SU-DHL-6 (cell line): ENCODE data around the gene SYNJ2.

Source experiments
- H2AFZ ChIP-seq: fragments of 200-600 bp; sonication (generic); 2 replicates; pipeline ENCODE4 v1.6.1; 2014; ENCODE audit warnings: low read depth, mild to moderate bottlenecking, moderate library complexity, mixed read lengths, antibody characterized with exemption, low read length; ENCODE audit not compliant: severe bottlenecking
- H3F3A ChIP-seq: fragments of 200-600 bp; shearing (Covaris generic); 2 replicates; pipeline ENCODE4 v1.6.0; 2016; ENCODE audit warnings: antibody characterized with exemption, mild to moderate bottlenecking; ENCODE audit not compliant: insufficient read depth
- H3K27ac ChIP-seq: fragments of 200-600 bp; sonication (generic); 2 replicates; pipeline ENCODE4 v1.5.1; 2016; ENCODE audit warnings: low read depth, mild to moderate bottlenecking, low read length, moderate library complexity, mixed read lengths
- H3K27me3 ChIP-seq: fragments of 200-600 bp; sonication (generic), shearing (Covaris generic); 2 replicates; pipeline ENCODE4 v1.6.0; 2014; ENCODE audit warnings: mild to moderate bottlenecking, low read length
- H3K36me3 ChIP-seq: fragments of 200-600 bp; sonication (generic); 2 replicates; pipeline ENCODE4 v1.6.1; 2014; ENCODE audit warnings: mild to moderate bottlenecking, low read length, mixed read lengths
- H3K4me2 ChIP-seq: fragments of 300-600, 200-600 bp; shearing (Covaris generic), sonication (generic); 2 replicates; pipeline ENCODE4 v1.6.0; 2014; ENCODE audit warnings: low read length, low read depth, mild to moderate bottlenecking; ENCODE audit not compliant: poor library complexity, severe bottlenecking
- H3K4me3 ChIP-seq: fragments of 200-600 bp; sonication (generic); 2 replicates; pipeline ENCODE4 v1.5.1; 2014; ENCODE audit warnings: antibody characterized with exemption, low read length, mild to moderate bottlenecking, mixed read lengths; ENCODE audit not compliant: insufficient read depth, poor library complexity, severe bottlenecking
- H3K79me2 ChIP-seq: fragments of 200-600 bp; sonication (generic); 2 replicates; pipeline ENCODE4 v1.6.1; 2014; ENCODE audit warnings: mild to moderate bottlenecking, low read length, moderate library complexity; ENCODE audit not compliant: insufficient read depth
- H3K9ac ChIP-seq: fragments of 200-600 bp; sonication (generic); 2 replicates; pipeline ENCODE4 v1.7.0; 2014; ENCODE audit warnings: mild to moderate bottlenecking, low read length
- H3K9me2 ChIP-seq: fragments of 200-600 bp; sonication (generic); replicated peaks from 2 replicates; pipeline ENCODE4 v1.6.1; 2014; ENCODE audit warnings: low read length; ENCODE audit not compliant: insufficient read depth
- H3K9me3 ChIP-seq: fragments of 200-600 bp; sonication (generic); 2 replicates; pipeline ENCODE4 v1.6.1; 2014; ENCODE audit warnings: low read length, mixed read lengths; ENCODE audit not compliant: insufficient read depth
- H4K20me1 ChIP-seq: fragments of 200-600 bp; sonication (generic); 2 replicates; pipeline ENCODE4 v1.6.1; 2014; ENCODE audit warnings: low read depth, mild to moderate bottlenecking, antibody characterized with exemption, low read length, moderate library complexity, mixed read lengths
- CTCF ChIP-seq: fragments of 200-600 bp; sonication (generic); IDR thresholded peaks from one replicate; pipeline ENCODE4 v1.5.1; 2017; ENCODE audit warnings: antibody characterized with exemption, mild to moderate bottlenecking, low read length, moderate library complexity; ENCODE audit not compliant: insufficient read depth, poor library complexity, severe bottlenecking
- EZH2phosphoT487 ChIP-seq: fragments of 200-600 bp; sonication (generic), shearing (Covaris generic); conservative IDR thresholded peaks from 2 replicates; pipeline ENCODE4 v1.6.1; 2018; ENCODE audit warnings: mild to moderate bottlenecking, antibody characterized with exemption, low read length, moderate library complexity, mixed read lengths

SYNJ2 gene

GRCh38 chr6:158021376-158021775, 39.7 kb downstream of the SYNJ2 start:
- H4K20me1 ChIP-seq, result no peaks in the 10 kb centered on the region
- H3K4me3 ChIP-seq, result no peak overlapping the region
- H3K36me3 ChIP-seq, result no peaks in the 10 kb centered on the region
- TF ChIP-seq EZH2phosphoT487, result no peak
- no peak for TF ChIP-seq CTCF
- no peaks in the 10 kb centered on the region for H3K79me2 ChIP-seq
- no peak overlapping the region for H3K27ac ChIP-seq
- H3K27me3 ChIP-seq, result no peaks in the 10 kb centered on the region
- no peaks in the 10 kb centered on the region for H3K9me2 ChIP-seq
- no peak overlapping the region for H3K9ac ChIP-seq
- no peaks in the 10 kb centered on the region for H3F3A ChIP-seq
- H2AFZ ChIP-seq, result no peak overlapping the region
- H3K9me3 ChIP-seq, result no peaks in the 10 kb centered on the region
- no peak overlapping the region for H3K4me2 ChIP-seq

- no peaks in the 10 kb centered on the region for H3K36me3 ChIP-seq
- H3F3A ChIP-seq, result no peaks in the 10 kb centered on the region
- TF ChIP-seq CTCF, result no peak
- TF ChIP-seq EZH2phosphoT487, result no peak
- no peaks in the 10 kb centered on the region for H3K27me3 ChIP-seq
- H4K20me1 ChIP-seq, result no peaks in the 10 kb centered on the region
- H3K27ac ChIP-seq, result no peak overlapping the region
- no peaks in the 10 kb centered on the region for H3K79me2 ChIP-seq
- no peak overlapping the region for H3K4me2 ChIP-seq
- H3K4me3 ChIP-seq, result no peak overlapping the region
- H3K9me3 ChIP-seq, result no peaks in the 10 kb centered on the region
- H3K9ac ChIP-seq, result no peak overlapping the region
- H3K9me2 ChIP-seq, result no peaks in the 10 kb centered on the region
- H2AFZ ChIP-seq, result no peak overlapping the region
Observed at GRCh38 chr6:158021814-158022748, 40.4 kb downstream of the SYNJ2 start.

GRCh38 chr6:158022749-158023596, 41.3 kb downstream of the SYNJ2 start:
- Histone ChIP-seq H3K9me3 (no peaks in the 10 kb centered on the region), H3K9ac (no peak overlapping the region), H3K27me3 (no peaks in the 10 kb centered on the region), H3K27ac (no peak overlapping the region), H2AFZ (no peak overlapping the region), H3K79me2 (no peaks in the 10 kb centered on the region), H4K20me1 (no peaks in the 10 kb centered on the region), H3K36me3 (no peaks in the 10 kb centered on the region), H3K4me2 (no peak overlapping the region), H3F3A (no peaks in the 10 kb centered on the region), H3K4me3 (no peak overlapping the region), H3K9me2 (no peaks in the 10 kb centered on the region)
- TF ChIP-seq EZH2phosphoT487, result no peak
- TF ChIP-seq CTCF, result no peak
